LNCaP clone FGC (cell line): ENCODE measurements around the gene CD74.
"Not testable (repeated sequence)": the region's sequence is repeated elsewhere in the genome, so short reads cannot be mapped to it uniquely, and the experiment has no call there.

ENCODE experiments used
- DNase-seq: peaks from one replicate; pipeline ENCODE4 v3.0.0-alpha.2; 2011; ENCODE audit warnings: low read depth
- H3K4me3 ChIP-seq: 2 replicates; pipeline ENCODE4 v1.5.1; 2011; ENCODE audit warnings: mild to moderate bottlenecking, low read depth, low read length, control low read depth
- CTCF ChIP-seq: IDR thresholded peaks from 2 replicates; pipeline ENCODE4 v1.5.1; 2012; ENCODE audit warnings: mild to moderate bottlenecking; ENCODE audit not compliant: control insufficient read depth, insufficient read depth; ENCODE audit errors: extremely low read depth

The CD74 gene

GRCh38 chr5:150431048-150431447, 18.3 kb upstream of the CD74 start:
- no peak for TF ChIP-seq CTCF
- DNase-seq, result no peak
- H3K4me3 ChIP-seq, result no peak overlapping the region

GRCh38 chr5:150429410-150429873, 16.7 kb upstream of the CD74 start:
- H3K4me3 ChIP-seq, result no peak overlapping the region
- no peak for TF ChIP-seq CTCF
- DNase-seq, result no peak

GRCh38 chr5:150428978-150429377, 16.3 kb upstream of the CD74 start:
- no peak for TF ChIP-seq CTCF
- no peak for DNase-seq
- H3K4me3 ChIP-seq, result no peak overlapping the region

- H3K4me3 ChIP-seq, result no peak overlapping the region
- no peak for TF ChIP-seq CTCF
- no peak for DNase-seq
Observed at GRCh38 chr5:150428106-150428876, 15.6 kb upstream of the CD74 start.

- H3K4me3 ChIP-seq, DNase-seq: not testable (repeated sequence)
Observed at GRCh38 chr5:150426165-150426564, 13.5 kb upstream of the CD74 start.

GRCh38 chr5:150422758-150423157, 10.0 kb upstream of the CD74 start:
- no peak overlapping the region for H3K4me3 ChIP-seq
- TF ChIP-seq CTCF, result no peak
- DNase-seq, result no peak

- no peak for DNase-seq
- H3K4me3 ChIP-seq, result no peak overlapping the region
- no peak for TF ChIP-seq CTCF
Observed at GRCh38 chr5:150422075-150422474, 9.4 kb upstream of the CD74 start.
